ENCODE data around the gene CABLES1.

DNA sequence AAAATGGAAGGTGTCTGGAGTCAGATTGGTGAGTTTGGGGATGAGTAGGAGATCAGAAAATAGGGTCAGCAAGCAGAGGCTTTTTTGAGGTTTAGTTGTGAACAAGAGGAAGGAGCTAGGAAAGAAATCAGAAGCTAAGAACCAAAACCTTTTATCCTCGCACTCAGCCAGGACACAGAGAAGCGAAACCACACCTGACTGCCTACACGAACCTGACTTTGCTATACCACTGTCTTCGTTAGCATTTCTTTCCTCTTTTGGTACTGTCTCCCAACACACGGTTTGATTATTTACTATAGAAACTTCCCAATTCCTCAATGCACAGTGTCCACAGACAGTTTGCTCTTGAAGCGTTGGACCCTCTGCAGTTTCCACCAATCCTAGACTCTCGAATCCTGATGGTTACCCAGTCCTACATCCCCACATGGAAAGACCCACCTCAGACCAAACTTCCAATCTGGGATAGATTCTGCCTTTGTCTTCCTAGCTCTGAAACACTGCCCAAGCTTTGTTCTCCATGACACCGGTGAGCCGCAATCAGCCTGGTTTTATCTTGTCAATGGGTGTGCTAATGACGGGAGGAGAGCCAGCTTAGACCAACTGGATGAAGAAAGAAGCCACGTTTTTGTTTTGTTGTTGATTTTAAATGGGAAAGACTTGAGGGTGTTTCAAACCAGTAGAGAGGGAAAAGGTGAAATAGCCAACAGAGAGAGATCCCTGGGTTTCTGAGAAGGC lies 137.4 kb downstream of the CABLES1 start:
- no peak for TF ChIP-seq CTCF (conservative IDR thresholded peaks at IDR 0.05)
- TF ChIP-seq EZH2 (IDR thresholded peaks at IDR 0.05; ENCODE audit: low read depth) = no peak
